HG02610 (cell line): Measurements from ENCODE around the gene SLC22A12.

Experiments used
- ATAC-seq: cut with Tn5 transposase; IDR thresholded peaks from one replicate; pipeline ENCODE4 v1.9.1; 2021; ENCODE audit warnings: mild to moderate bottlenecking, moderate library complexity; ENCODE audit not compliant: unreplicated experiment

The SLC22A12 gene

DNA sequence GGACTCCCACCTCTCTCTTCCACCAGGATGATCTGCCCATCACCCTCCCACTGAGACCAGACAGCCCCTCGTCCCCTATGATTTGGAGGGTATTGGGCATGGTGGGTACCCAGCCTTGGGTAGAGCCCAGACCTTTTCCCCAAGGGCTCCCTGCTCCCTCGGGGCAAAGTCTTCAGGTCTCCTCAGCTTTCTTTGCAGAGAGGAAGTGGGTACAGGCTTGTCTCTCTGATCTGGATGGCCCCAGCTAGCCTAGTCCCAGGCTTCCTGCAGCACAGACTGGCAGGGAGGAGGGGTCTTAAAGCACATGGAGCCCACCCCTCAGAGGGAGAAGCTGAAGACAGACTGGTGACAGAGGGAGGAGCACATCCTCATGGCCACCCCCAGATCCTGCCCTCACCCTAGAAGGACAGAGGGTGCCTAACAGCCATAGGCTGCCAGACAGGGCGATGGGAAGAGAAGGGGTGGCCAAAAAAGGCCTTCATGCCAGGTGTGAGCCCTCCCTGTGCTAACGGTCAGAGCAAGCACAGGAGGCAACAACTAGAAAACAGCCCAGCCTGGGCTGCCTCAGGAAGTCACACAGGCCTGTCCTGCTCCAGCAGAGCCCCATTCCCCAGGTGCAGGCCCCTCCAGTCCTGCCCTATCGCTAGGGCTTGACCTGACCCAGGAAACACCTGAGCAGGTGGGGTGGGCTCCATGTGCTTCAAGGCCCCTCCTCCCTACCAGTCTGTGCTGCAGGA is 30.4 kb downstream of the SLC22A12 start:
- no peak for ATAC-seq

DNA sequence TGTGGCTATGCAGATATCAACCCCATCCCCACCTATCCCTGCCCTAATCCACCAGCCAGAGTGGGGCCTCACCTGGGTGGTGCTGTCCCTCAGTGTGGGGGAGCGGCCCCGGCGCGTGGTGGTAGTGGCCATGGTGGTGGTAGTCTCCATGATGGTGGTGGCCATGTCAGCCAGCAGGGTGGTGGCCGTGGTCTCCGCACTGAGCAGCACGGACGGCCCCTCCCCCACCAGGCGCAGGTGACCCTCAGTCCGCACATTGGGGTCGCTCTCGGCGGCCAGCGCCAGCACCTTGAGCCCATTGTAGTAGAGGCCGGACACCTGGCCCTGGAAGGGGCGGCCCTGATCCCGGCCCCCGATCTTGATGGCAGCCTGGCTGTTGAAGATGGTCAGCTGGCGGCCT is 31.7 kb downstream of the SLC22A12 start:
- ATAC-seq, result no peak

DNA sequence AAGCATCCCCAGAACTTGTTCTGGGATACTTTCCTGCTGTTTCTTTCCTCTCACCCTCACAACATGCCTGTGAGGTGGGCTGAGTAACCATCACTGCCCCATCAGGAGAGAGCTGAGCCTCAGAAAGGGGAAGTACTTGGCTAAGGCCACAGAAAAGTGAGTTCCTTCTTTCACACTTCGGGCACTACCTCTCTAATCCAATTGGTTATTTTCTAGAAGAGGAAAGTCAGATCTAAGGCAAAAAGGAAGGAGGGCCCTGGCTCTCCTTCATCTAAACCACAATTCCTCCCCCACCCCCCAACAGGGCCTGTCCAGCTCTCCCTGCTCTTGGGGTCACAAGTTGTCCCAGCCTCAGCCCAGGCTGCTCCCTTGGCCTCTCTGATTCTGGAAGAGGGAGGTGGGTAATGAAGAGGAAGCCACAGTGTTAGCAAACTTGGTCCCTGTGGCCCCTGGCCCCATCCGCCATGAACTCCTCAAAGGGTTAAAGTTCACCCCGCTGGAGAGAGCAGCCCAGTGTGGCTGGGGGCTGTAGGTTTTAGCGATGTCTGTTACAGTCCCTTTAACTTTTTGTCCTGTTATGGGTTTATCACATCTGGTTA is 34.0 kb downstream of the SLC22A12 start:
- ATAC-seq, result no peak

DNA sequence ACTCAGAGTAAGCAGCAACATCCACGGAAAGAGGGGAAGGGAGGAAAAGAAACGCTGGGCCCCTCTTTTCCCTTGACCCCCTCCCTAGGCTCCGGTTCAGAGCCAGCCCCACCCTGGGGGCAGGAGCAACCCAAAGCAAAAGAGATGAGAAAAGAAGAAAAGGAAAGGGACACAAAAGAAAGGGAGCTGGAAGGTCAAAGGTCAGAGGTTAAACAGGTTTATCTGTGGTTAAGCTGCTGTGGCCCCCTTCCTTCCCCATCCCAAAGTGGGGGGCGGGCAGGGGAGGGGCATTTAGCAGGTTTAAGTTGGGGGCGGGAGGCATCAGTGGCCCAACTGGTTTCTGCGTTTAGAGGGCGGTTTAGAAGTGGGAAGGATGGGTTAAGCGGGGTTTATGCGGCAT is 35.6 kb downstream of the SLC22A12 start:
- ATAC-seq, result no peak

DNA sequence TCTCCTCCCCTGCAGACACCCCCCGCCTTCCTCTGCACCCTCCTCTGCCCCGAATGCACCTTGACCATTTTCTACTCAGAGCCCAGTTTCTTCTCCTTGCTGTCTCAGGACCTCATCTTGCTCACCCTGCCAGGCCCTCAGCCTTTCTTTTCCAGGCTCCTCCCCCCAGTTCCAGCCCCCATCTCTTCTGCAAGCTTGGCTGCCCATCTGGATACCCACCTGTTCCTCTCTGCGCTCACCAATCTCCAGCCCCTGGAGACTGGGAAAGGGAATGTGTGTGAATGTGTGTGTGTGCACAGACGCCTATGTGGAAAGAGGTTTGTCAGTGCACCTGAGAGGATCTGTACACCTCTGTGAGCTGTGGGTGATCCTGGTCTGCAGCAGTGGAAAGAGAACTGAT is 36.4 kb downstream of the SLC22A12 start:
- no peak for ATAC-seq

DNA sequence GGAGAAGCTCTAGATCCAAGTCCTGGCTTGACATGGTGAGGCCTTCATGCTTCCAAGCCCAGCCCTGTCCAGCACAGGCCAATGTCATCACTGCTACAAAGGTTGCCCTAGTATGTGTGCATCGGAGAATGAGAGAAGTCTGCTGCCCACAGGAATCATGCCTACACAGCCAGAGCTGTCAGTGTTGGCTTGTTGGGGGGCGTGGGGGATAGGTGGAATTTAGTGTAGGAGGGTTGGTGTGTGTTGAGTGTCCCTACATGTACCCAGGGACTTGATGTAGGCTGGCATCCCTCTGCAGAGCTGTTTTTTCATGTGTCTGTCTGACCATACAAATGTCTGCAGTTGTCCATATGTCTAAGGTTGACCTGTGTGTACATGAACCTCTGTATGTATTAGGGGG is 37.6 kb downstream of the SLC22A12 start:
- no peak for ATAC-seq

DNA sequence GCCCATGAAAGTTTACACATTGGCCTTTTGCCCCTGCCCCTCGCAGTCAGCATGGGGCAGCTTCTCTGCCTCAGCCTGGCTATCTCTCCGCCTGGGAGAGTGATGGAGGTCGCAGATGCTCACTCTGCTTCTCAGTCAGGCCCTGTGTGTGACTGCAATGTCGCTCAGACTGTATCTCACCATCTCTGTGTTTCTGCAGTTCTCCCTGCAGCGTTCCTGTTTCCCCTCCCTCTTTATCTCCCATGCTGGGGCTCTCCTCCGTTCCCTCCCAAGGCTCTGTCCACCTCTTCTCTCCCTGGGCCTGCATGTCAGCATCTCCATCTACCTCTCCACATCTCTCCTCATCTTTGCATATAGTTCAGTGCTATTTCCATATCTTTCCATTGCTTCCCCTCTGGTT is 38.1 kb downstream of the SLC22A12 start:
- ATAC-seq, result no peak

DNA sequence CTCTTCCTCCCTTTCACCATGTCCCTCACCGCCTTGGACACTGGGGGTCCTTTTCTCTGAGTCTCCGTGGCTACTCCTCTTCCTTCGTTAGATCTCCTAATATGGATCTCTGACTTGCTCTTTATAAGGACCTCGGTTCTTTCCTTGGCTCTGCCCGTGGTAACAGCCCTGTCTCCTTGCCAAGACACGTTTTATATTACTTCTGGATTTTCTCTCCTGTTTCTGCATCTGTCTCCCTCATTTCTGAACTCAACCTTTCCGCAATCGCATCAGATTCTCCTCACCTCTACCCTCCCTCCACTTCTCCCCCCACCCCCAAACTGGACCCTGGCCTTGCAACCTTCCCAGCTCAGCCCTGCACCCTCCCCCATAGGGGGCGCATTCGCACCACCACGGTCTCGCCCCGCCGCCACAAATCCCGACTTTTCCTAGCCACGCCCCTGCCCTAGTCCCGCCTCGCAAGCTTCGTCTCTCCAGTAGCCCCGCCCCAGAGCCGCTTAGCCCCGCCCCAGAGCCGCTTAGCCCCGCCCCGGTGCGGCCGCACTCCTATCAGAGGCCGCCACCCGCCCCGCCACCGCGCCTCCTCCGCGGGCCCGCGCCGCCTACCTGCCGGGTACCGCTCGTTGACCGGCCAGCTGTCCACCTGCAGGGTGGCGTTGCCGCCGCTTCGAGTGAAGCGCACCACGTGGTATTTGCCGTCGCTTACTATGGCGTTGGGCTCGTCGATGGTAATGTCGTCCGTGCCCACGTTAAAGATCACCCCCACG is 39.0 kb downstream of the SLC22A12 start:
- no peak for ATAC-seq

DNA sequence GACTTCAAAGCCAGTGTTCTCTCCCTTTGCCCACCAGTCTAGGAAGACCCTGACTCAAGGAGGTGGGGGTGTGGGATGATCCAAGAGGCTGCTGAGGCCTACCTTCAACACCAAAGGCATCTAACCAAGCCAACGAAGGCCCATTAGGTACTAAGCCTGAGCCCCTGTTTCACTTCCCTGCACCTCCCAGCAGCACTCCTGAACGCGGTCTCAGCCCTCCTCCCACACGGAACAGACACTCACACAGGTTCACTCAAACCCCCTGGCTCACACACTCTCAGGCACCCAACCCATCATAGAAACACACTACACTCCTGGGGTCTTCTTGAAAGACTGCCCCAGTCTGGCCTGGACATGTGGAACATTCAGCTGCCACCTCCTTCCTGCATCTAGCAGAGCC is 40.7 kb downstream of the SLC22A12 start:
- ATAC-seq, result no peak

DNA sequence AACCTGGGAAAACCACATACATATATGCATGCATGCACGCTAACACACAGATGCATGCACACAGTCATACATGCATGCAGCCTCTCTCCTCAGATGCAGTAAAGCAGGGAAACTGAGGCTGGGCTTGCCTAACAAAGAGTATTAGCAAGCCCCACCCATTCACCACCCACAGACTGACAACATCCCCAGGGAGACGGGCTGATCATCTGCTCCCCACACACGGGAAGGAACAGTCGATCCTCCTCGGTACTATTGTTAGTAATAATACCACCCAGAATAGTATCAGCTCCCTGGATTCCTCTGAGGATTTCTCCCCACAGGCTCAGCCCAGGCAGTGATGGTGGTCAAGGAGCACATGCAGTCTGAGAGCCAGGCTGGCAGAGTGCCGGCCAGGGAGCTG is 41.2 kb downstream of the SLC22A12 start:
- no peak for ATAC-seq

DNA sequence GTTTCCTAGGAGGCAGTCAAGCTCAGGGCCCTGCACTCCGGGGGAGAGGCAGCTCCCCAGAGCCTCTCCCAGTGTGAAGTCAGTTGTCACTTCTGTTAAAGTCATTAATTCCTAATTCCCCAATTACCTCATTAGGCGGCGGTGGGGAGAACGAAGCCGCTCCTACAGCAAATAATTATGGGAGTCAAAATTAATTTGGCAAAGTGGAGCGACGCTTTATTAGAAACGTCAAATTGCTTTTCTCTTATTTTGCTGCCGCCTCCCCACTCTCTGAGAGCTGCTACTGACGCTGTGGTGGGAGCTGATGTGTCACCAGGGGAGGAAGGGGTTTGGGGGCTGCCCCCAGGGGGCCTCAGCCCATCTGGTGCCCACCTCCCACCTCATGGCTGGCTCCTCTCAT is 41.6 kb downstream of the SLC22A12 start:
- ATAC-seq, result no peak

DNA sequence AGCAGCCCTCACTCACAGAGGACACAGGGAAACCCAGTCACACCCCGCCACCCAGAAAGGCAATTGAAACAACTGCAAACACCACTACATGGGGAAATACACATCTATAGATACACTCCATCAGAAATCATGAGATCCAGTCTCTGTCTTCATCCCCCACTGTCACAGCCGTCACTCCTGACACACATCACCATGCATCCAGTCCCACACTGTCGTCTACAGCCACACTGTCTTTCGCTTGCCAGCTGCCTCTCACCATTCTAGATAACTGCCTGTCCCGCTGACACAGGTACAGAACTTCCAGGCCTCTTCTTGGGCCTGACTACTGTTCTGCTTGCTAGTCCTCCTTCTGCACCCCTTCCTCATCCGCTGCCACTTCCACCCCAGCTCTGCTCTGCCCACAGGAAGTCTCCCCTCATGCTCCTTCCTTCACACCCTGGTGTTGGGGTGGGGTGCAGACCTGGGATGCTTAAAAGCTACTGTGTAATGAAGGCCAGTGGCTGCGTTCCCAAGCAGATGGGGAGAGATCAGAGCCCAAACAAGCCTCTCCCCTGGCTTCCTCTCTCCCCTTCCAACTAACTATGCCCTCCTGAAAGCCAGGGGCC is 42.6 kb downstream of the SLC22A12 start:
- ATAC-seq, result no peak

DNA sequence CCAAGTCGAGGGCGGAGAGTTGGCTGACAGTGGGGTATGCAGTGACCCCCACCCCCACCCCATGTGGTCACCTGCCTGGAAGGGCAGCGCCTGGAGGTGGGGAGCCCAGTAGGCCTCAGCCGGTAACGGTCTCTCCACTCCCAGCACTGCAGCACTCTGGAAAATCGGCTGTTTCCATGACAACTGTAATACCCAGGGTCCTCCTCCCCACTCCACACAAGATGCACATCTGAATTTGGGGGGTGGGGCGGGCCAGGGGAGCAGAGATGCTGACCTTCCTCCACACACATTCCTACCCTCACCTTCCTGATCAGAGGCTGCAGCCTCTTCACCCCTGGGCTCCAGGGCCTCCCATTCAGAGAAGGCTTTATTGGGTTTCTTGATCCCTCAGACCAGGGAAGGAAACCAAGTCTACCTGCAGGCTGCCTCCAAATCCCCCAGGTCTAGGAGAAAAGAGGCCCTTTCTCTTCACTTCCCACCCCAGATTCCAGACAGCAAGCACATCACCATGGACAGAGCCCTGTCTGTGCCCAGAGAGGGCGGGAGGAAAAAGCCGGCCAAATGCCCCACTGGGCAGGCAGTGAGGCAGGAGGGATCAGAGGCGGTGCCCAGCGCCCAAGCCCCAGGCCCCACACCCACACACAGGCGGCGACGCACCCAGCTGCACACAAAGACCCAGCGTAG is 46.5 kb downstream of the SLC22A12 start:
- no peak for ATAC-seq

DNA sequence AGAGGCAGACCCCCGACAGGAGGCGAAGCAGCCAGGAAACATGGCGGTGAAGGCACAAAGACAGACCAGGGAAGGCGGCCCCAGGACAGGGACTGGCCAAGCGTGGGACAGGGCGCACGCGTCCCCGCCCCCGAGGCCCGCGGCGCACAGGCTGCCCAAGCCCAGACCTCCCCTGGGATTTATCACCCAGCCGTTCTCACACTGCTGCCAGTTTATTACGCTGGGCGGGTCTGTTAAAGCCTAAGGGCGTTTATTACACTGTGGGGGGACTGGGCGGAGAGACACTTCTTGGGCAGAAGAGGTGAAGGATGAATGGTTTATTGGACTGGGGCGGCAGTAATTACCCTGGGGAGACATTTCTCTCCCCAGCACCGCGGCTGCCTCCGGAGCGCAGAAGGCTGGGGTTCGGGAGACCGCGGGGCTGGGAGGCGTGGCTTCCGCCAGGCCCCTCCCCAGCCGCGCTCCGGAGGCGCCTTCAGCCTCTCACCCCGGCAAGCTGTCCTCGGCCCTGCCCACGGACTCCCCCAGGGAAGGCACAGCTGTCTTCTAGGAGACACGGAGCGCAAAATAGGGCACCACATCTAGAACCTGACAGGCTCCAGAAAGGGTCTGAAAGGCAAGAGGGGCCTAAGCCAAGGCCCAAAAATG is 47.1 kb downstream of the SLC22A12 start:
- ATAC-seq, result no peak

DNA sequence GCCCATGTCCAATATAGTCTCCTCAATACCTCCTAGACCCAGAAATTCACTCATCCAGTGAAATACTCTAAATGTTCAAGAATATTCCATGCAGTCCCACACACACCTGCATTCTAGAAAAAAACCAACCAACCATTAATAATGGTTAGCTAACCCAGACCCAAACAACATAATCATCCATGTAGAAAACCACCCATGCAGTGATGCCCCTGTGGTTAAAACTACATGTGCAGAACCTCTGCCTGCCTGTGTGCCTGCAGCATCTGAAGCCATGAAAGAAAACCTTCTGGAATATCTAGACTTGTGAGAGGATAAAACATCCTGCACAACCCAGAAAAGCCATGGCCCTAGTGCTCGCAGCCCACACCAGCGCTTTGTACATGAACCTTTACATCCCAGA is 47.8 kb downstream of the SLC22A12 start:
- ATAC-seq, result no peak

DNA sequence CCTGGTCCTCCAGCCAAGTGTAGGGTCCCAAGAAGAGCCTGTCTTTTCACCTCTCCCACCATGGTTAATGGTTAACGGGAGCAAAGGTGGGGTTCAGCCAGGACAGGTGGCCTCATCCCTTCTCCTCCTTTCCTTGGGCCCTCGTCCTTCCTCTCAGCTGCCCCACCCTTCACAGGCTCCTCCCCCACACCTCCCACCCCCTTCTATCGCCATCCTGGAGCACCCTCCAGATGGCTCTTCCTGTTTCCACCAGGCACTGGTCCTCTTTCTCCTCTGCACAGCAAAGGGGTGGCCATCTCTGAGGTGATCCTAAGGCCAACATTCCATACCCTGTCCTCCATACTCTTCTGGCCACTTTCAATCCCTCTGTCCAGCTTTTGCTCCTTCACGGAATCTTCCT is 48.9 kb downstream of the SLC22A12 start:
- no peak for ATAC-seq

DNA sequence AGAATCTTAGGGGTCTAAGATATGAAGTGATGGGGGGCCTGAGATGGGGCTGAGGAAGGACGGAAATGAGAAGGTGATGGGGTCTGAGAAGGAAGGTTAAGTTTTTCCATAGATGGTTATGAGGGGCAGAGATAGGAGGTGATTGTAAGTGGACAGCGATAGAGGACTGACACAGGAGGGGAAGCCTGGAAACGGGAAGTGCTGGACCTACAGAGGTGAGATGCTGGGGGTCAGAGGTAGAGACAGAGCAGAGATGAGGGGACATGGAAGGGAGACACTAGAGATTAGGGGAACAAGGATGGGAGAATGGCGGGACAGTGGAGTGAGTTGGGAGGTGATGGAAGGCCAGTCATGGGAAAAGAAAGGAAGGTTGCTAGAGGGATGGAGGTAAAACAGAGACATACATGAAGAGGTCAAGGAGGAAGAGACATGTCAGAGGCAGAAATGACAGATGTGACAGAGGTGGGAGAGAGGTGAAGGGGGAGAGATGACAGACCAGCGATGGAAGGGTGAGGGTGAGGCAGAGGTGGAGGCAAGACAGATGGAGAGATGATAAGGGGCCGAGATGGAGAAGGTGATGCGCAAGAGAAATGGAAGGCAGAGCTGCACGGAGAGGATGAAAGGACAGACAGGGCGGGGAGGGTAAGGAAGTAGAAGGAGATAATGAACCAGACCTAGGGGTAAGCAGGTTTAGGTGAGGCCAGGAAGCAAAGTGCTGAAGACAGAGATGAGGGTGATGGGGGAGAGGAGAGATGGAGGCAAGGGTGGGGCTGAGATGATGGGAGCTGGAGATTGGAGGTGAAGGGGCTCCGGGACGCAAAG is 50.8 kb downstream of the SLC22A12 start:
- no peak for ATAC-seq

DNA sequence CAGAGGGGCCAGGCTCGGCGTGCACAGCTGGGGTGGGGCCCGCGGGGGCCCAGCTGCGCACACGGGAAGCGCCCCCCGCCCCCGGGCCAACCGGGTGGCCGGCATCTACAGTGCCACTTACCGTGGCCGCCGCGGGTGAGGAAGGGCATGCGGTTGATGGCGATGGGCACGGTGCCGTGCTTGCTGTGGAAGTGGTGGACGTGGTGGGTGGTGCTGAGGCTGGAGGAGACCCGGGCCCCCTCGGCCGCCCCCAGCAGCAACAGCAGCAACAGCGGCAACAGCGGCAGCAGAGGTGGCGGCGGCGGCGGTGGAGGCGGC is 51.4 kb downstream of the SLC22A12 start:
- ATAC-seq, result no peak

DNA sequence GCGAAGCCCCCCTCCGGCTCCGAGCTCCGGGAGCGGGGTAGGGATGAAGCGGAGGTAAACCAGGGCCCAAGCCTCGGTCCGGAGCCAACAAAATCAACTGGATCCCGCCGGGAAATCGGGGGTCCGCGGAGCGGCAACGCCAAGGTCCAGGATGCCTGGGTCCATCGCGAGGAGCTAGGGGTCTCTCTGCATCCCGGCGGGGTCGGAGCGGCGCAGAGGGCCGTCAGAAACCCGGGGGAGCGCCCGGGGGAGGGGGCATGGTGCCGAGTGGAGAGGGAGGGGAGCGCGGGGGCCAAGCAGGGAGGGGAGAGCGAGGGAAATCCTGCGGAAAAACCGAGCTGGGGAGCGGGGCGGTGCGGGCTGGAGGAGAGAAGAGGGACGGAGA is 51.8 kb downstream of the SLC22A12 start:
- no peak for ATAC-seq

DNA sequence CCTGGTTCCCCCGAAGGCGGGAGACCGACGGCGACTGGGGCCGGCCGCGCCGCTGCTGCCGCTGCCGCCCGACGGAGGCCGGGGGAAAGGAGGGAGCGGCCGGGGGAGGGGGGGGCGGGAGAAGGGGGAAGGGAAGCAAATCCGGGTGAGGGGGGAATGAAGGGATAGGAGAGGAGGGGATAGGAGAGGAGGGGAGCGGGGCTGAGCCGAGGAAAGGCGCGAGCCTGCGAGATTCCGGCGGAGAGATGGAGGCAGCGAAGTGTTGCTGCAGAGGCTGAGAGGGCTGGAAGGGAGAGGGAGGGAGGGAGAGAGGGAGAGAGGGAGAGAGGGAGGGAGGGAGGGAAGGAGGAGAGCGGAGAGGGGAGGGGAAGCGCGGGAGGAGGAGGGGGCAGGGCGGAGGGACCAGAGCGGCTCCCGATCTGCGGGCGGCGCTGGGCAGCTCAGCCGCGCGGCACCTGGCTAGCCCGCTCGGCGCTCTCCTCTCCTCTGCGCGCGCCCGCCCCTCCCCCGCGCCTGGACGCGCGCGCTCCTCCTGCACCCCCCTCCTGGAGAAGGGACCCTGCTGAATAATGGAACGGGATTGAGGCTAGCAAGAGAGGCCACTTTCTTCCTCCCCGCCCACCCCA is 52.3 kb downstream of the SLC22A12 start:
- no peak for ATAC-seq
